NT2/D1 (cell line): Measurements from ENCODE around the gene CDKN2B.

Experiments used
- SUZ12 ChIP-seq: IDR thresholded peaks from 2 replicates; pipeline ENCODE4 v1.6.1; 2011; ENCODE audit not compliant: insufficient read length, insufficient read depth; ENCODE audit errors: extremely low read depth
- YY1 ChIP-seq: IDR thresholded peaks from 2 replicates; pipeline ENCODE4 v1.6.1; 2011; ENCODE audit not compliant: insufficient read length, insufficient read depth
- ZNF274 ChIP-seq: IDR thresholded peaks from 2 replicates; pipeline ENCODE4 v1.6.1; 2011; ENCODE audit warnings: mild to moderate bottlenecking, low read depth, low read length

GRCh38 chr9:21965401-21965951, 43.6 kb downstream of the CDKN2B start:
- TF ChIP-seq YY1, result no peak
- no peak for TF ChIP-seq ZNF274
- TF ChIP-seq SUZ12, result no peak
